Measurements from ENCODE around the gene MBL2. TPM values are rescaled to one million over a fixed set of nuclear protein-coding genes. Genes with fewer than 3 reads are reported as not detected.
A peak's percentile ranks its signal among the peaks of the same experiment; 100 is the strongest.

MBL2 gene
- total RNA-seq, 1 experiment from 2014 or later: not detected

DNA sequence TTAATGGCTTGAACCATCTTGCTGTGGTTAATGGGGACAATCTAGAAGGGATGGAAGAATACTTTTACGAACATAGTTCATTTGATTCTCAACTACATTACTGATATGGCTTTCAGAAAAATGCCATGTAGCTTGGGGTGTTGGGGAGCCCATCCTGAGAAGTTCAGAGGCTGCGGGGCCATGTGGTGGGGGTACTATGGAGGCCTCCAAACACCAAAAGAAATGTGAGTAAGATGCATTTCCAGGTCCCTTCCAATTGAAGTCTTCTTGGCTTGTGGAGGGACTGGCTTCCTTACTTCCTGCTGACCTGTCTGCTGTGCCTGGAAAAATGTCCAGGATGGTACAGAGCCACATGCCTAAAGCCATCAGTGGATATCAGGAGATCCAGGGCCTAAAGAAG, 1.6 kb upstream of the MBL2 start:
- no peak for DNase-seq (ENCODE audit: low spot score)

GRCh38 chr10:52771534-52772445, 794 bp downstream of the MBL2 start:
- DNase-seq (ENCODE audit: low spot score): no peak

DNA sequence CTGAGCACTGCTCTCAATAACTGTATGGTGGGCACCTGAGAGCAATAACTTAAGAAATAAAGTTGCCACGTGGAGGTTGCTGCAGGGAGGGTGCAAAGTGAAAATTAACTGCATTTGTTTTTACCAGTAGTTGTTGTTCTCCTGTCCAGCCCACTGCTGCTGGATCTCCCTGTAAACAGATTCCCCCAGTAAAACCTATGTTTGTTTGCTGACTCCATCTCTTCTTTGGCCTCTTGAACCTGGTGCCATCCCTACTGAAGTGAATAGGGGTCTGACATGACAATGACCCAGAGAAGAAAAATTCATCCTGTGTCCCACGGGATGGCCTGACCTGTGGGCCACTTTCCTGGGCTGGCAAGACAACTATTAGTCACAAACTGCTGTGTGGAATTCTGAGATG, 1.7 kb downstream of the MBL2 start:
- no peak for DNase-seq (ENCODE audit: low spot score)

GRCh38 chr10:52769966-52770365, 2.6 kb downstream of the MBL2 start:
- DNase-seq (ENCODE audit: low spot score): no peak

DNA sequence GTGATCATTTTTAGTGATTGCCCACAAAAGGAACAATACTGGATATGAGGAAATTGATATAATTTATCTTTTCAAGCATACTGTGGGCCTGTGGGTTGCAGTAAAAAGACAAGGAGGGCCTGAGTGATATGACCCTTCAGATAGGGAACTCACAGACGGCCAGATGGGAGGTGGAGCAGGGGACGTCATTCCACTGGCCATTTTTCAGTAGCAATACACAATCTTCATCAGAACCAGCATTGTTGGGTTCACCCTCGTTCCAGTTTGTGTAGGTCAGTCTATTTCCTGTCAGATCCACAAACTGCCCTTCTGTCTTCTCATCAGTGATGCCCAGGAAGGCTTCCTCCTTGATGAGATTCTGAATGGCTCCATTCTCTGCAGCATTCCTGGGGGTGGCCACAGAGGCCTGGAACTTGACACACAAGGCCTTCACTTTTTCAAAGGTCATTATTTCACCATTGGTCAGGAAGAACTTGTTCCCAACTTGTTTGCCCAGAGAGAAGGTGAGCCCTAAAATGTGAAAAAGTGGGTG, 4.5 kb downstream of the MBL2 start:
- DNase-seq (ENCODE audit: low spot score): no peak

DNA sequence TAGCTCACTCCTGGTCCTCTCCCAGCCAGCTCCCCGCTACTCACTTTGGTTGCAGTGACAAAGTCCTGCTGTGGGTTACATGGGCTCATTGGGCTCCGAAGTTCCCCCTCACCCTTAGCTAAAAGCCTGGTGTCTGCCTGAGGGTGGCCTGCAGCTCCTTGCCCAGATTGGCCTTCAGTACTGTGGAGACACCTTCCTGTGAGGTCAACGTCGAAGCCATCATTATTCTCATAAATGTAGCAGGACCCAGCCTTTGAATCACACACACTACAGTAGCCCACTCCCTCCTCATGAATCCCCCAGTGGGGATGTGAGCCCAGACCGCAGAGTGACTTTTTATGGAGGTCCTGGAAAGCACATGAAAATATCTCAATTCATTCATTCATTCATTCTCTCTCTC, 10.5 kb downstream of the MBL2 start:
- DNase-seq (ENCODE audit: low spot score): no peak

GRCh38 chr10:52759154-52759553, 13.4 kb downstream of the MBL2 start:
- DNase-seq (ENCODE audit: low spot score): no peak

DNA sequence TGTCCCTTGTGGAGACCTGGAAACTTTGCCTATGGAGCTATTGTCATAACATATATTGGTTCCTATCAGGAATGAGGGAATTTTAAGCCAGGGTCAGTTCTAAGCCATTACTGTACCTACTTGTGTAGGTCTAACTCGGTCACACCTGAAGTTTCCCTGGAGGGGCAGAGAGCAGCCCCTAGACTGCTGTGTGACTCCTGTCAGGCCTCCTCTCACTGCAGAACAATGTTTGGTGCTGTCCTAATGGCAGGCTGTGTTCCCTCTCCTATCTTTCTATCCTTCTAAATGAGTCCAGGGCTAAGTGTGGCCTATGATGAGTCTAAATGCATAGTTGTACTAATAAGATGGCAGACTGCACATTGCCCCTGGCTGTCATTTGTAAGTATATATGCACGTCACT, 14.2 kb downstream of the MBL2 start:
- DNase-seq (ENCODE audit: low spot score): no peak

DNA sequence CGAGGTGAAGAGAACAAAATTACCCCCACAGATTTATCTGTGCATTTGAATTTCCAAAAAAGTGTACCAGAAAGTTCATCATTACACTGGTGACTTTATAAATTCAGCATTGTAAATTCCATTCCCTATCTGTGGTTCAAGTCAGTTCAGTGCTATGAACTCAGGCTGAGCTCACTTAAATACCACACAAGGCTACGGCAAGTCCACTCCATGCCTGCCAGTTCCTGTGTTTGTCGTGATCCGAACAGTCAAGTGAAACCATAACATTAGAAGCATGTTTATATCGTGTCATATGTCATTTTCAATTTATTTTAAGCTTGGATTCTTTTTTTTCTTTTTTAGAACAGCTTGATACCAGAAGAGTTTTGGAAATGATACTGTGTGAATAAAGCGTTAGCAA, 14.8 kb downstream of the MBL2 start:
- DNase-seq (ENCODE audit: low spot score): no peak

DNA sequence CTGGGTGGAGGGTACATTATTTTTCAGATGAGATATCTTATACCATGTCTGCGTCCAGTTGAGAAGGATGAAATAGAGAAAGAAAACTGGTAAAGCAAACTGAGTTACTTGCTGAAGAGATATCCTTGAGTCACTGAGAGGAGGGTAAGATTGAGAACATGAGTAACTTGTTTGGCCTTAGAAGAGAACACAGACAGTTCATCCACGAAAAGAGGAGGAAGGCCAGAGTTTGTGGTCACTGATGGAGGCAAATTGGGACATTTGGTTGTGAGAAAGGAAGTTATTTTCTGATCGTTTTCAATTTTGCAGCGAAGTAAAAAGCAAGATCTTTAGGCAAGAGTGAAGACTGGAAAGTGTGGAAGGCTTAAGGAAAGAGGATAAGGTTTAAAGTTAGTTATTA, 15.6 kb downstream of the MBL2 start:
- no peak for DNase-seq (ENCODE audit: low spot score)

DNA sequence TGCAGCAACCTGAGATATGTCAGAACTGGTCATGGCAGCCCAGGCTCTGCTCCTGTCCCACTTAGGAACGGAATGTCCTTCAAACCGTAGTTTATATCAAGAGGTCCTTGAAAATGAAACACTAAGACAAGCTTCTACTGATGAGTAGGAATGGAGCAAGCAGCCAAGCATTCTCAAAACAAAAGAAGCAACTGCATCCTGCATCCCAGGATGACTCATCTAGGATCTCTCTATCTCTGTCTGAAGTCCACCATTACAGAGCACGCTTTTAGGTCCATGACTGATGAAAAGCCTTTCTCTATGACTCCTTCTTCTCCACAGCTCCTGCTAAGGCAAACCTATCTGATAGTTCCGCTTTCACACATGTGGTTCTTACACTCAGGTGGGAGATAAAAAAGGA, 16.3 kb downstream of the MBL2 start:
- DNase-seq (ENCODE audit: low spot score): no peak

GRCh38 chr10:52755297-52756062, 17.1 kb downstream of the MBL2 start:
- peak; percentile 58 for DNase-seq (ENCODE audit: low spot score)

- no peak for DNase-seq (ENCODE audit: low spot score)
Observed at GRCh38 chr10:52752801-52753445, 19.7 kb downstream of the MBL2 start.

DNA sequence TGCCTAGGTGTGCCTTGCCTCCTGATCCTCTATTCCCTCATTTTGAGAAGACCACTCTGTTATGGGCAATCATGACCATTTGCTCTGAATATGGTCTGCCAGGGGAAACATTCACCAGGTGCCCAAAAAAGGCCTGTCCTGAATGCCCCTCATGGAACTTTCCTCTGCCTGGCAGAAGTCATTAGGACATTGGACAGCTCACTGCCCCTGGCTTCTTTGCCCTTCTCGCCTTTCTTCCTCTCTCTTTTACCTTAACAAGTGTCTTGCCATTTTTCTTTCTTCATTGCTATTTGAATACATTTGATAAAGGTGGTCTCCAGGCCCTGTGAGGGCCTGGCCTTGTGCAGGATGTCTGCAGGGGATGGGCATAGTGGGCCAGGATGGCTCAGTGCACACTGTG, 20.3 kb downstream of the MBL2 start:
- DNase-seq (ENCODE audit: low spot score): no peak

GRCh38 chr10:52751337-52751736, 21.2 kb downstream of the MBL2 start:
- DNase-seq (ENCODE audit: low spot score): no peak

- no peak for DNase-seq (ENCODE audit: low spot score)
Observed at GRCh38 chr10:52750629-52751028, 22.0 kb downstream of the MBL2 start.

DNA sequence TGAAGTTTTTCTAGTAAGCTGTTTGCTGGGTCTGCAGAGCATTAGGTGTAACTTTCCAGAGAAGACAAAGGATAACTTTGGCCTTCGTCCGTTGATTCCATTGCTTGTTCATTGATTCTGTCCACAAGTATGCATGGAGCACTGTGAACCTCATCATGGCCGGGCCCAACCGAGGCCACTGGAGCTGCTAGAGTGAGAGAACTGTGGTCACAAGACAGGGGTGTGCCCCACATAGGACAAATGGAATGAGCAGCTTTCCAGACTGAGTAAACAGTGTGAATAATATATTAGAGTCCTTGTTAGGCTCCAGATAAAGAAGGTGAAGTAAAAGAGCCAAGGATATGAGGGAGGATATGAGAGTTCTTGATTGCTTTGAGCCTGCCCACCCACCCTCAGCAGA, 24.9 kb downstream of the MBL2 start:
- DNase-seq (ENCODE audit: low spot score): no peak

DNA sequence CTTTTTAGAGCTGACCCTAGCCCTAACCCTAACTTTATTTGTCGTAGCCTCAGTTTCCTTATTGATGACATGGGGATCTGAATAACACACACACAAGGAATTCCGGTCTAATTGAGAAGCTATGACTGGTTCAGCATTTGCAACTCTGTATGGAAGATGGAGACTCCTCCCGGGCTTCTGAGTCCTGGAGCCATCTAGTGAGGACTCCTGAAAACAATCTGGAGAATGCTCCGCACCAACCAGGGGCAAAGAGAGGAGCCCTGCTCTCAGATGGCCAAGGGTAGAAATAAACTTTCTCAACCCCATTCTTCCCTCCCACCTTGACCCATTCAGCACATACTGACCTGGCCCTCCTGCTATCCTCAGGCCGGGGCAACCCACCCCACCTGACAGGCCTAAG, 26.4 kb downstream of the MBL2 start:
- no peak for DNase-seq (ENCODE audit: low spot score)

DNA sequence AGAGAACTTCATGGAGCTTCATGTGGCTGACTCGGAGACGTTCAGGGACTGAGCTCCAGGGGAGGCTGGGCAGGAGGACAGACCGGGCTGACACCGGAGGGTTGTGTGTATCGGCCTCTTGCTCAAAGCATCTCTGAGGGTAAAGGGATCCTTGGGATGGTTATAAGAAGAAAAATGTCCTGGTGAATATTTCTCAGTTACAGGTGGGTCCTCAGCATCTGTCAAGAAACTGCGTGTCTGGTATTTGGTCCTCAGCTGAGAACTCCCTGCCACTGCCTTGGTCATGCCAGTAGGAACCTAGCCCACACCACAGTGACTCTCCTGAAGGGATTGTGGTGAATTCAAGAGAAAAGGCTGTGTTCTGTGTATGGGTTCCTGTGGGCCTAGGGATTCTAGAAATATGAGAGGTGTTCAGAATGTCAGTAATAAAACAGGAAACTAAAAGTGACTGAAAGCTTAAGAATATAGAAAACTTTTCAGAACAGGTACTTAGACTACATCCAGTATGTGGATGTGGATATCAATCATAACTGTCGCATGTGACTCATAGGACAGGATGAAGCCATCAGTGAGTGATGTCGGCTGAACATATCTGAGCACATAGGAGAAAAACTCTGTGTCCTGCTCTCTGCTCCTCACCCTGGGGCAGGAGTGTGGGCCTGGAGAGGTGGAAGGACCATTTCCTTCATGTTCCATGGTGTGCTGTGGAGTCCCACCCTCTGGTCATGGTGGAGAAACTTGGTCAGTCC, 28.4 kb downstream of the MBL2 start:
- no peak for DNase-seq (ENCODE audit: low spot score)

DNA sequence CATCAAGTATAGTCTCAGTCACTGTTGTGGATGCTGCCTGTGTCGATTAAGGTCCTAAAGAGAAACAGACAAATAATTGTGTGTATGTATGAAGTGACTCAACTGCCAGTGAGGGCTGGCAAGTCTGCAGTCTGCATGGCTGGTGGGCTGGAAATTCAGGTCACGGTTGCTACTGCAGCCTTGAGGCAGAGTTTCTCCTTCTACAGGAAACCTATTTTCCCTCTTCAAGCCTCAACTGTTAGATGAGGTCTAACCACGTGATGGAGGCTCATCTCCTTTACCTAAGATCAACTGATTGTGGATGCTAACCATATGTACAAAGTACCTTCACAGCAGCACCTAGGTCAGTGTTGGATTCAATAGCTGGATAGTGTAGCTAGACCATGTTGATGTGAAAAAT, 29.9 kb downstream of the MBL2 start:
- no peak for DNase-seq (ENCODE audit: low spot score)

DNA sequence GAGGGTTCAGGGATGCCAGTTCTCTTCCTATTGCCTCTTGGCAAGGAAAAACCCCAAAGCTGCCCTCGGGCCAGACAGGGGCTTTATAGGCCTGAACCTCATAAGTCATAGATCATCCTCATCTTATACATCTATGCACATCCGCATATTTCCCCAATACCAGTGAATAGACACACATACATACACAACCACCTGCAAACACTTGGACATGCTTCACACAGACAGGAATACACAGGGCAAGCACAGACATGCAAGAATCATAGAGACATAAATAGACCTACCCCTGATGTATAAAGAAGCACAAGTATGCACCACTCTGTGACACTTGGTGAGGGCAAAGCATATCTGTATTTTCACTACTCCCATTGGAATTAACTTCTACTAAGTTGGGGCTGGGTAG, 30.7 kb downstream of the MBL2 start:
- no peak for DNase-seq (ENCODE audit: low spot score)

Measured in H4 (cell line).